A673 (cell line): ENCODE results near the gene GBX2.

Experiments
- EZH2 ChIP-seq: fragments of 200-600 bp; sonication (generic); IDR thresholded peaks from 2 replicates; pipeline ENCODE4 v1.6.1; 2017; ENCODE audit warnings: borderline replicate concordance, low read depth, mild to moderate bottlenecking, mixed read lengths, antibody characterized with exemption, low read length; ENCODE audit not compliant: poor library complexity, severe bottlenecking
- TF ChIP-seq, protein P1 (sequence below): fragments of 300-800, 200-600 bp; sonication (generic); conservative IDR thresholded peaks from 2 replicates; pipeline ENCODE4 v1.5.1; 2017; ENCODE audit warnings: low read depth, mild to moderate bottlenecking, antibody characterized with exemption, low read length, moderate library complexity, mixed read lengths

GRCh38 chr2:236209535-236209934, 41.3 kb upstream of the GBX2 start:
- TF ChIP-seq, protein P1, sequence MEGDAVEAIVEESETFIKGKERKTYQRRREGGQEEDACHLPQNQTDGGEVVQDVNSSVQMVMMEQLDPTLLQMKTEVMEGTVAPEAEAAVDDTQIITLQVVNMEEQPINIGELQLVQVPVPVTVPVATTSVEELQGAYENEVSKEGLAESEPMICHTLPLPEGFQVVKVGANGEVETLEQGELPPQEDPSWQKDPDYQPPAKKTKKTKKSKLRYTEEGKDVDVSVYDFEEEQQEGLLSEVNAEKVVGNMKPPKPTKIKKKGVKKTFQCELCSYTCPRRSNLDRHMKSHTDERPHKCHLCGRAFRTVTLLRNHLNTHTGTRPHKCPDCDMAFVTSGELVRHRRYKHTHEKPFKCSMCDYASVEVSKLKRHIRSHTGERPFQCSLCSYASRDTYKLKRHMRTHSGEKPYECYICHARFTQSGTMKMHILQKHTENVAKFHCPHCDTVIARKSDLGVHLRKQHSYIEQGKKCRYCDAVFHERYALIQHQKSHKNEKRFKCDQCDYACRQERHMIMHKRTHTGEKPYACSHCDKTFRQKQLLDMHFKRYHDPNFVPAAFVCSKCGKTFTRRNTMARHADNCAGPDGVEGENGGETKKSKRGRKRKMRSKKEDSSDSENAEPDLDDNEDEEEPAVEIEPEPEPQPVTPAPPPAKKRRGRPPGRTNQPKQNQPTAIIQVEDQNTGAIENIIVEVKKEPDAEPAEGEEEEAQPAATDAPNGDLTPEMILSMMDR: no peak
- no peak for TF ChIP-seq EZH2
